Nasal cavity respiratory epithelium epithelial cell of viscerocranial mucosa (primary cell): Measurements from ENCODE around the gene KRTAP1-3. TPM values are rescaled to one million over a fixed set of nuclear protein-coding genes. Genes with fewer than 3 reads are reported as not detected.

Experiments
- total RNA-seq: library from RNA; depleted of rRNA; stranded (reverse); fragments of >200 nt; gene quantifications from 2 replicates; pipeline ENCODE4 v1.2.3, GENCODE V29; 2014

KRTAP1-3 gene
- total RNA-seq, result not detected in 2 replicates

GRCh38 chr17:41034346-41034935 lies at the start of gene KRTAP1-3:
Gene KRTAP1-3, minus strand, starts transcription at chr17:41034874. Its CDS starts 53 bp downstream, at chr17:41034821.

GRCh38 chr17:41084100-41084856 lies 49.6 kb upstream of the KRTAP1-3 start, which contains the start of gene KRTAP4-7:
Gene KRTAP4-7, plus strand, starts transcription at chr17:41084150. Its CDS starts 57 bp downstream, at chr17:41084207.

GRCh38 chr17:41065829-41066624 lies 31.4 kb upstream of the KRTAP1-3 start, which contains the start of gene KRTAP2-4:
Gene KRTAP2-4, minus strand, starts transcription at chr17:41065879. Its CDS starts 34 bp downstream, at chr17:41065845.

GRCh38 chr17:41060052-41060604 lies 25.5 kb upstream of the KRTAP1-3 start, which contains the start of gene KRTAP2-3:
Gene KRTAP2-3, minus strand, starts transcription at chr17:41060114. Its CDS starts 64 bp downstream, at chr17:41060050.

GRCh38 chr17:41055130-41055529 lies 20.5 kb upstream of the KRTAP1-3 start, which contains the start of gene KRTAP2-2:
Gene KRTAP2-2, minus strand, starts transcription at chr17:41055230. Its CDS starts 19 bp downstream, at chr17:41055211.

GRCh38 chr17:41046735-41047465 lies 12.2 kb upstream of the KRTAP1-3 start, which contains the start of gene KRTAP2-1:
Gene KRTAP2-1, minus strand, starts transcription at chr17:41047316. Its CDS starts 49 bp downstream, at chr17:41047267.

GRCh38 chr17:41040783-41041571 lies 6.3 kb upstream of the KRTAP1-3 start, which contains the start of gene KRTAP1-1:
Gene KRTAP1-1, minus strand, starts transcription at chr17:41041450. Its CDS starts 53 bp downstream, at chr17:41041397.

GRCh38 chr17:41029633-41030245 lies 4.9 kb downstream of the KRTAP1-3 start, which contains the start of gene KRTAP1-4:
Gene KRTAP1-4, minus strand, starts transcription at chr17:41030195. Its CDS starts 117 bp downstream, at chr17:41030078.

GRCh38 chr17:41026715-41027471 lies 7.8 kb downstream of the KRTAP1-3 start, which contains the start of gene KRTAP1-5:
Gene KRTAP1-5, minus strand, starts transcription at chr17:41027208. Its CDS starts 53 bp downstream, at chr17:41027155.

GRCh38 chr17:41008811-41009210 lies 25.9 kb downstream of the KRTAP1-3 start, which contains the start of gene KRTAP3-1:
Gene KRTAP3-1, minus strand, starts transcription at chr17:41009128. Its CDS starts 54 bp downstream, at chr17:41009074.

GRCh38 chr17:40999563-40999962 lies 35.1 kb downstream of the KRTAP1-3 start, which contains the start of gene KRTAP3-2:
Gene KRTAP3-2, minus strand, starts transcription at chr17:40999906. Its CDS starts 53 bp downstream, at chr17:40999853.

GRCh38 chr17:40993839-40994238 lies 40.8 kb downstream of the KRTAP1-3 start, which contains the start of gene KRTAP3-3:
Gene KRTAP3-3, minus strand, starts transcription at chr17:40994164. Its CDS starts 67 bp downstream, at chr17:40994097.

GRCh38 chr17:40984226-40984625 lies 50.4 kb downstream of the KRTAP1-3 start, which contains the start of gene KRT40:
Gene KRT40, minus strand, starts transcription at chr17:40984326. Its CDS starts 53 bp downstream, at chr17:40984273.

Other genes starting within 250 kb of the KRTAP1-3 start
- not detected in 2 replicates for gene KRT28, start 234.9 kb downstream of the KRTAP1-3 start, total RNA-seq
- gene KRT10, start 212.3 kb downstream of the KRTAP1-3 start, total RNA-seq, result 5.9 and 8.5 TPM in 2 replicates
- gene KRT12, start 167.7 kb downstream of the KRTAP1-3 start, total RNA-seq, result not detected in 2 replicates
- not detected in 2 replicates for gene KRT20, start 149.6 kb downstream of the KRTAP1-3 start, total RNA-seq
- gene KRT23, start 97.2 kb downstream of the KRTAP1-3 start, total RNA-seq, result 27.3 and 86.5 TPM in 2 replicates
- 0.28 TPM in 1 of 2 replicates, not detected in the other for gene KRT39, start 67.9 kb downstream of the KRTAP1-3 start, total RNA-seq
- gene KRT40, start 50.5 kb downstream of the KRTAP1-3 start, total RNA-seq, result 0.36 TPM in 1 of 2 replicates, not detected in the other
- not detected in 2 replicates for gene KRTAP3-3, start 40.7 kb downstream of the KRTAP1-3 start, total RNA-seq
- not detected in 2 replicates for gene KRTAP3-2, start 35.0 kb downstream of the KRTAP1-3 start, total RNA-seq
- not detected in 2 replicates for gene KRTAP3-1, start 25.7 kb downstream of the KRTAP1-3 start, total RNA-seq
- gene KRTAP1-5, start 7.7 kb downstream of the KRTAP1-3 start, total RNA-seq, result not detected in 2 replicates
- gene KRTAP1-4, start 4.7 kb downstream of the KRTAP1-3 start, total RNA-seq, result not detected in 2 replicates
- not detected in 2 replicates for gene KRTAP1-1, start 6.6 kb upstream of the KRTAP1-3 start, total RNA-seq
- gene KRTAP2-1, start 12.4 kb upstream of the KRTAP1-3 start, total RNA-seq, result not detected in 2 replicates
- gene KRTAP2-2, start 20.4 kb upstream of the KRTAP1-3 start, total RNA-seq, result not detected in 2 replicates
- gene KRTAP2-3, start 25.2 kb upstream of the KRTAP1-3 start, total RNA-seq, result 0.93 TPM in 1 of 2 replicates, not detected in the other
- not detected in 2 replicates for gene KRTAP2-4, start 31.0 kb upstream of the KRTAP1-3 start, total RNA-seq
- not detected in 2 replicates for gene KRTAP4-7, start 49.3 kb upstream of the KRTAP1-3 start, total RNA-seq
- not detected in 2 replicates for gene KRTAP4-8, start 63.3 kb upstream of the KRTAP1-3 start, total RNA-seq
- not detected in 2 replicates for gene KRTAP4-16, start 67.3 kb upstream of the KRTAP1-3 start, total RNA-seq
- gene KRTAP4-9, start 70.5 kb upstream of the KRTAP1-3 start, total RNA-seq, result not detected in 2 replicates
- gene KRTAP4-11, start 83.5 kb upstream of the KRTAP1-3 start, total RNA-seq, result not detected in 2 replicates
- not detected in 2 replicates for gene KRTAP4-12, start 89.3 kb upstream of the KRTAP1-3 start, total RNA-seq
- gene KRTAP4-6, start 105.7 kb upstream of the KRTAP1-3 start, total RNA-seq, result not detected in 2 replicates
- not detected in 2 replicates for gene KRTAP4-5, start 115.0 kb upstream of the KRTAP1-3 start, total RNA-seq
- gene KRTAP4-4, start 125.9 kb upstream of the KRTAP1-3 start, total RNA-seq, result not detected in 2 replicates
- not detected in 2 replicates for gene KRTAP4-3, start 133.3 kb upstream of the KRTAP1-3 start, total RNA-seq
- gene KRTAP4-2, start 143.3 kb upstream of the KRTAP1-3 start, total RNA-seq, result not detected in 2 replicates
- not detected in 2 replicates for gene KRTAP4-1, start 150.0 kb upstream of the KRTAP1-3 start, total RNA-seq
- gene KRTAP9-1, start 155.0 kb upstream of the KRTAP1-3 start, total RNA-seq, result not detected in 2 replicates
- not detected in 2 replicates for gene KRTAP9-2, start 191.8 kb upstream of the KRTAP1-3 start, total RNA-seq
- not detected in 2 replicates for gene KRTAP9-3, start 197.6 kb upstream of the KRTAP1-3 start, total RNA-seq
- not detected in 2 replicates for gene KRTAP9-8, start 203.1 kb upstream of the KRTAP1-3 start, total RNA-seq
- not detected in 2 replicates for gene KRTAP9-4, start 214.8 kb upstream of the KRTAP1-3 start, total RNA-seq
- gene KRTAP9-9, start 220.5 kb upstream of the KRTAP1-3 start, total RNA-seq, result not detected in 2 replicates
- not detected in 2 replicates for gene KRTAP9-6, start 230.5 kb upstream of the KRTAP1-3 start, total RNA-seq
- gene KRTAP9-7, start 240.8 kb upstream of the KRTAP1-3 start, total RNA-seq, result not detected in 2 replicates